ENCODE measurements around the gene UNC45A.
"Not testable (repeated sequence)": the region's sequence is repeated elsewhere in the genome, so short reads cannot be mapped to it uniquely, and the experiment has no call there.

The UNC45A gene

DNA sequence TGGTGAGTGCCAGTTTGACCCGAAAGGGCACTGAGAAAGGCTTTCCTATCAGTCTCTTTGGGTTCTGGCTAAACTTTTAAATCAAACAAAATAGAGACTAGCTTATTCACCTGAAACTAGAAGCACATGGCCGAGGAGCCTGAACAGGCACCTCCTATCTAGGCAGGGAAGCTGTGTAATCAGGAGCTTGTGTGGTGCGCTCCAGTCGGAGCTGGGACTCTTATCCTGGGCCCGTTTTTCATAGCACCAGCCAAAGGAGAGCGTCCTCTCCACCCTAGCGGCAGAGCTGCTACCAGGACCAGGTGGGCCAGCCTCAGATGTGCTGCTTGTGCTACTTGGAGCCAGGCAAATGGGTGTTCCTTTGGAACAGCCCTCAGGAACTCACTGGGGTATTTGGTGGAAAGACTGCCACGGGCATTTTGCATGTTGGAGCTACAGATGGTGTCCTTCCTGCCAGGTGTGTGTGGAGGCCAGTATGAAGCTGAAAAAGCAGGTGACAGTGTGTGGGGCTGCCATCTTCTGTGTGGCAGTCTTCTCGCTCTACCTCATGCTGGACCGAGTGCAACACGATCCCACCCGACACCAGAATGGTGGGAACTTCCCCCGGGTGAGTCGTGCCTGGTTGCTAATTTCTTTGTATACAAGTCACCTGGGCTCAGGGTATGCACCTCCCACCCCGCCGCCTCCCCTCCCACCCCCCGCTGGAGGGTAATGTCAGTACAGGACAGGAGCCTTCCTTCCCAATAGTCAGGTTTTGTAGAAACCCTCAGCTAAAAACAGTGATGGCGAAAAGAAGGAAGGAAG, 31.1 kb upstream of the UNC45A start:
- peak; percentile 75 for DNase-seq

DNA sequence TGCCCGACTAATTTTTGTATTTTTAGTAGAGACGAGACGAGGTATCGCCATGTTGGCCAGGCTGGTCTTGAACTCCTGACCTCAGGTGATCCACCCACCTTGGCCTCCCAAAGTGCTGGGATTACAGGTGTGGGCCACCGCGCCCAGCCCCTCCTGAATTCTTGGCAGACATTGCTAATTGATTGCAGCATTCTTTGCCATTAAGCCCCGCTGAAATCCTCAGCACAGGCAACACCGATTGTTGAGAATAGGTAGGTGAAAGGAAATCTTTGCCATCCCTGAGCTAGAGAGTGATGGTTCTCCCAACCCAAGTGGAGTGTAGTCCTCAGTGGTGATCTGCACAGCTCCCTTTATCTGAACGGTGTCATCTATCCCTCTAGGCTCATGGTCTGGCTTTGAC, 30.3 kb upstream of the UNC45A start:
- no peak for DNase-seq

DNA sequence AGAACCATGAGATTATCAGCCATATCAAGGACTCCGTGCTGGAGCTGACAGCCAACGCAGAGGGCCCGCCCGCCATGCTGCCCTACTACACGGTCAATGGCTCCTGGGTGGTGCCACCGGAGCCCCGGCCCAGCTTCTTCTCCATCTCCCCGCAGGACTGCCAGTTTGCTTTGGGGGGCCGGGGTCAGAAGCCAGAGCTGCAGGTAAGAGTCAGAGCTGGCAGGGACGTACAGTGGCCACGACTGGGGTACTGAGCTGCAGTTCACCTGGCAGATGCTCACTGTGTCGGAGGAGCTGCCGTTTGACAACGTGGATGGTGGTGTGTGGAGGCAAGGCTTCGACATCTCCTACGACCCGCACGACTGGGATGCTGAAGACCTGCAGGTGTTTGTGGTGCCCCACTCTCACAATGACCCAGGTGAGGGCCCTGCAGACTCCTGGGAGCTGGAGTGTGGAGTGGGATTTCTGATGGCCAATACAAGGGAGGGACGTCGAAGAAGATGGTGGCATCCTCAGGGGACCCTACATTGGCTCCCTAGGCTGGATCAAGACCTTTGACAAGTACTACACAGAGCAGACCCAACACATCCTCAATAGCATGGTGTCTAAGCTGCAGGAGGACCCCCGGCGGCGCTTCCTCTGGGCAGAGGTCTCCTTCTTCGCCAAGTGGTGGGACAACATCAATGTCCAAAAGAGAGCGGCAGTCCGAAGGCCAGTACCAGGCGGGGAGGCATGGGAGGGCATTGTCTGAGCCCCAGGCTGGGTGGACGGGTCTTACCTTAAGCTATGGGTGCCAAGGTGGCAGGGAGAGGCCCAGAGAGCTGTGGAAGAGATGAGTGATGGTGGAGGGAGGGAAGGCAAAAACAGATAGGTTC, 29.5 kb upstream of the UNC45A start:
- DNase-seq, result no peak

DNA sequence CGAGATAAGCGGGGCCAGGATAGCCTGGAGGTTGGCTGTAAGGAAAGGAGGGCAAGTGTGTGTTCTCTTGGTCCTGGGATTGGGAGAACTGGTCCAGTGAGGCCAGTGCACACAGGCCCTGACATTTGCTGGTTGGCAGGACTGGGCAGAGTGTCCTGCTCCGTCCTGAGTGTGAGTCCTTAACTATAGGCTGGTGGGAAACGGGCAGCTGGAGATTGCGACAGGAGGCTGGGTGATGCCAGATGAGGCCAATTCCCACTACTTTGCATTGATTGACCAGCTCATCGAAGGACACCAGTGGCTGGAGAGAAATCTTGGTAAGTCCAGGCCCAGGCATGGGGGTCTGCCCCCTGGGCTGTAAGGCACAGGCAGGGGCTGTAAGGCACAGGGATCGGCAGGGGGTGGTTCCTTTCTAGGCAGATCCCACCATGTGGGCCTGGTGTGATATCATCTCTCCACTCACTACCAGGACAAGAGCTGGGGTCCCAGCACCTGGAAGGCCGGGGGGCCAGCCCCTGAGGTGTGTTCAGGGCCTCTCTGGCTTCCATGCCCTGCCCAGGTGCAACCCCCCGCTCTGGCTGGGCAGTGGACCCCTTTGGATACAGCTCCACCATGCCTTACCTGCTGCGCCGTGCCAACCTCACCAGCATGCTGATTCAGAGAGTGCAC, 28.8 kb upstream of the UNC45A start:
- DNase-seq, result no peak

DNA sequence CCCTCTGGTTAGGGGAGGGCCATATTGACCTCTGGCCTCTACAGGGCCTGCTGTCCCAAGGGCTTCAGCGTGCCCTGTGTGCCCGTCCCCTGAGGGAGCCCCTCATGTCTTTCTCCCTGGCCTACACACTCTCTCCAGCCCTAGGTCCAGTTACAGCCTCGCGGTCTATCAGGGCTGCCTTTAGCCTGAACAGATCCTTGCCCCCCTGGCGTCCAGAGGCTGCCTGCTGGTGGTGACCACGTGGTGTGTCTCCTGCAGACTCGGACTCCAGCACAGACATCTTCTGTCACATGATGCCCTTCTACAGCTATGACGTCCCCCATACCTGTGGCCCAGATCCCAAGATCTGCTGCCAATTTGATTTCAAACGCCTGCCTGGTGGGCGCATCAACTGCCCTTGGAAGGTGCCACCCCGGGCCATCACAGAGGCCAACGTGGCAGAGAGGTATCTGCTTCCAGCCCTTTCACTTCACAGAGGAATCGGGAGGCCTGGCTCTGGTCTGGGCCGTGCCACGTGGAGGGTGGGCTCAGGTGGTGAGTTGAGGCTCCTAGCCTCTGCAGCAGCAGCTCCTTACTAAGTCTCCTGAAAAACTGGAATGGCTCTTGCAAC, 27.9 kb upstream of the UNC45A start:
- no peak for DNase-seq

DNA sequence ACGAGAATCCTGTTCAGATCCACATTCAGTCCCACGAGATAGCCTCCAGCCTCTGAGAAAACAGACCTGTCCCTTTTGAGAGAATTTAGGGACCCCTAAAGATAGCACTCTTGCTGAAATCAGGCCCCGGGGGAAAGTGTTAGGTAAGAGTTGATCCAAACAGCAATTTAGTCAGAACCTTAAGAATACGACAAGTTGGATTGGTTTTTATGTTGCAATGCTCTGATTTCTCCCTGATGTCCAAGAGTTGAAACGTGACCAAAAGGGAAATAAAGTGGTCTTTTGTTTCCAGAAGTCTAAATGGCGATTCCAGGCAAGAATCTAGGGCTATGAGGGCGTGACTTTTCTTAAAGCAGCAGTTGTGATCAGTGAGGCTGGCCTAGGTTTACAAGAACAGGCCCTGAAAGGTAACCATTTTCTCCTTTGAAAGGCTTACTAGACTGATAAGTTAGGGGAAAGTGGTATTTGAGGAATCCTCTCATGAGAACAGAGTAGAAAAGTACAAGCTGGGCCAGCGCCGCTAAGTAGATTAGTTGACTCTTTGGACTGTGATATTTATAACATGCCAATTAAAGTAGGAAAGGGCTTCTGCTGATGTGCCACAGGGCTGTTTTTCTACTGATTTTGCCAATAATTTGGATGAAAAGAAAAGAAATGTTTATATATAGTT, 27.1 kb upstream of the UNC45A start:
- DNase-seq, result no peak

DNA sequence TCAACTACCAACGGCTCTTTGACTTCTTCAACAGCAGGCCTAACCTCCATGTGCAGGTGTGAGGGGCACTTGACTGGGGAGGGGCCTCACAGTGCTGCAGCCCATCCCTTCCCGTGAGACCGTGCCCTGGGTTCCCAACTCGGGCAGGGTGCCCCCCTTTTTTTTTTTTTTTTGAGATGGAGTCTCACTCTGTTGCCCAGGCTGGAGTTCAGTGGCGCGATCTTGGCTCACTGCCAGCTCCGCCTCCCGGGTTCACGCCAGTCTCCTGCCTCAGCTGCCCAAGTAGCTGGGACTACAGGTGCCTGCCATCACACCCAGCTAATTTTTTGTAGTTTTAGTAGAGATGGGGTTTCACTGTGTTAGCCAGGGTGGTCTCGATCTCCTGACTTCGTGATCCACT, 25.6 kb upstream of the UNC45A start:
- DNase-seq, result not testable (repeated sequence)

DNA sequence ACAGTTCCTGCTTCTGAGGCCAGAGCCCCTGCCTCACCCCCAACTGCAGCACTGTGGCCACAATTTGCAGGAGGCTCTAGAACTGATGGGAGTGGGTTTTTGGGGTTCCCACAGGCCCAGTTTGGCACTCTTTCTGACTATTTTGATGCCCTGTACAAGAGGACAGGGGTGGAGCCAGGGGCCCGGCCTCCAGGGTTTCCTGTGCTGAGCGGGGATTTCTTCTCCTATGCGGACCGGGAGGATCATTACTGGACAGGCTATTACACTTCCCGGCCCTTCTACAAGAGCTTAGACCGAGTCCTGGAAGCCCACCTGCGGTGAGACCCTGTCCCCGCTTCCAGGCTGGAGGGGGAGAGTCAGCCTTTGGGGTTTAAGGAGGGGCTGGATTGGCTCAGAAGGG, 25.1 kb upstream of the UNC45A start:
- DNase-seq, result no peak

DNA sequence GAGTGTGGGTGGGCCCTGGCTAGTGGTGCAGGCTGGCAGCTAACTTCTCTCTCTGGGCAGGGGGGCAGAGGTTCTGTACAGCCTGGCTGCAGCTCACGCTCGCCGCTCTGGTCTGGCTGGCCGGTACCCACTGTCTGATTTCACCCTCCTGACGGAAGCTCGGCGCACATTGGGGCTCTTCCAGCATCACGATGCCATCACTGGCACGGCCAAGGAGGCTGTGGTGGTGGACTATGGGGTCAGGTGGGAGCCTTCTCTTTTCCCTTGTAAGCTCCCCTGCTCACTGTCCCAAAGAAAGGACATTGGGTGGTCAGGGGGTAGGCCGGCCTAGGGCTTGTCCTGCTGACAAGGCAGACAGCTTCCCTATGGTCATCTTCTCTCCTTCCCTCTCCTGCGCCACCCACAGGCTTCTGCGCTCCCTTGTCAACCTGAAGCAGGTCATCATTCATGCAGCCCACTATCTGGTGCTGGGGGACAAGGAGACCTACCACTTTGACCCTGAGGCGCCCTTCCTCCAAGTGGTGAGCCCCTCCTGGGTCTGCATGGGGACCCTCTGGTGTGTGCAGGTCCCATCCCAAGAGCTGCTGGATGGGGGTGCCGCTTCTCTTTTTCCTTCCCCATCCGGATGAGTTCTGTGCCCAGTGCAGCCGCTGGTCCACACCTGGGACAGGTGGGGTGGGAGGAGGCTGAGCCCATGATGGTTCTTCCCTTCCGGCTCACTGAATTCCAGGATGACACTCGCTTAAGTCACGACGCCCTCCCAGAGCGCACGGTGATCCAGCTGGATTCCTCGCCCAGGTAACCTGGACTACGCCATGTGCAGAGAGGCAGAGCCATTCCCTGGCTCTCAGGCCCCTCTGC, 24.4 kb upstream of the UNC45A start:
- no peak for DNase-seq

DNA sequence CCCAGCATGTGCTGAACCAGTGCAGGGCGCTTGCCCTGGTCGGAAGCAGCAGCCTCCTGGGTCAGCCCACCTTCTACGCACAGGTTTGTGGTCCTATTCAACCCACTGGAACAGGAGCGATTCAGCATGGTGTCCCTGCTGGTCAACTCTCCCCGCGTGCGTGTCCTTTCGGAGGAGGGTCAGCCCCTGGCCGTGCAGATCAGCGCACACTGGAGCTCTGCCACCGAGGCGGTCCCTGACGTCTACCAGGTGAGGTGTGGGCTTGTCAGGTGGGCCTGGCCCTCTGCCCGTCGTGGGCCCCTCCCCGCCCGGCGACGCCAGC, 23.8 kb upstream of the UNC45A start:
- no peak for DNase-seq

DNA sequence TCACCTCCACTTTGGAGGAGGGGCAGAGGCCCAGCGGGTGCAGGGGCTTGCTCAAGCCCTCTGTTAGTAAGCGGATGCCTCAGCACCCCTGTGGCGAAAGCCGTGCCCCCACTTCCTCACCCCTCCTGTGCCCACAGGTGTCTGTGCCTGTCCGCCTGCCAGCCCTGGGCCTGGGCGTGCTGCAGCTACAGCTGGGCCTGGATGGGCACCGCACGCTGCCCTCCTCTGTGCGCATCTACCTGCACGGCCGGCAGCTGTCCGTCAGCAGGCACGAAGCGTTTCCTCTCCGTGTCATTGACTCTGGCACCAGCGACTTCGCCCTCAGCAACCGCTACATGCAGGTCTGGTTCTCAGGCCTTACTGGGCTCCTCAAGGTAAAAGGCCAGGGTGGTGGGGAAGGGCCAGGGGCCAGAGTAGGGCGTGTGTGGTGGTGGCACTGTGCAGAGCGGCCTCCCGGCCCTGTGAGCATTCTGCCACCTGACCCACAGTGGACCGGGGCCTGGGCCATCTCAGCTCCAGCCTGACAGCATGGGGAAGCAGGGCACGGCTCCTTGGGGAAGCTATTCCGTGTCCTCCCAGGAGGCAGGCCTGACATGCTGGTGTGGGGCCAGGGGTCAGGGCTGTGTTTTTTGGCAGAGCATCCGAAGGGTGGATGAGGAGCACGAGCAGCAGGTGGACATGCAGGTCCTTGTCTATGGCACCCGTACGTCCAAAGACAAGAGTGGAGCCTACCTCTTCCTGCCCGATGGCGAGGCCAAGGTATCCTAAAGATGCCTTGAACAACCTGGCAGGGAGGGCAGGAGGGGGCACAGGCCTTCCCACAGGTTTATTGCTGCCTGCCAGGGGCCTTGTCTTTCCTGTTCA, 22.9 kb upstream of the UNC45A start:
- DNase-seq, result no peak

DNA sequence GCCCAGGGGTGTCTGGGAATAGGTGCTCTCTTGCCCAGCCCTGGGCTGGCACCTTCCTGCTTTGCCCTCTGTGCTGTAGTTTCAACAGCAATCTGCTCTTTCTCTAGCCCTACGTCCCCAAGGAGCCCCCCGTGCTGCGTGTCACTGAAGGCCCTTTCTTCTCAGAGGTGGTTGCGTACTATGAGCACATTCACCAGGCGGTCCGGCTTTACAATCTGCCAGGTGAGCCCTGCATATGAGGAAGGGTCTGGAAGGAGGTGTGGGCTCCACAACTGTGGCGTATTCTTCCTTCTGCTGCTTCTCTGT, 22.4 kb upstream of the UNC45A start:
- no peak for DNase-seq

DNA sequence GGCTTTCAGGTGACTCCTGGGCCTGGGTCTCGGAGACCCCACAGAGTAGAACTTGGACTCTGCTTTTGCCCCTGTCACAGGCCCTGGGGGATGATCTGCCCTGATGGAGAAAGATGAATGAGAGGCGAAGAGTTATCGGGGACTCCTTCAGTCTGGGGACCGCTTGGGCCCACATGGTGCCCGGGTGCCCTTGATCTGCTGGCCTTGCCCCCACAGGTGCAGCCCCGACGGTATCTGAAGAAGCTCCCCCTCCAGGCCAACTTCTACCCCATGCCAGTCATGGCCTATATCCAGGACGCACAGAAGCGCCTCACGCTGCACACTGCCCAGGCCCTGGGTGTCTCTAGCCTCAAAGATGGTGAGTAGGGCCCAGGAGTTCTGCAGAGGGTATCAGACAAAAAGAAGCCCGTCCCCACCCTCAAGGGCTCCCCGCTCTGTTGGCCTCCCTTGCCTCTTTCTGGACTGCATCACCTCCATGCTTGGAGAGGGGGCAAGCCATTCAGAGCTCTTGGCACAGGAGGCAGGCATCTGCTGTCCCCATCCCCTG, 21.6 kb upstream of the UNC45A start:
- DNase-seq, result no peak

DNA sequence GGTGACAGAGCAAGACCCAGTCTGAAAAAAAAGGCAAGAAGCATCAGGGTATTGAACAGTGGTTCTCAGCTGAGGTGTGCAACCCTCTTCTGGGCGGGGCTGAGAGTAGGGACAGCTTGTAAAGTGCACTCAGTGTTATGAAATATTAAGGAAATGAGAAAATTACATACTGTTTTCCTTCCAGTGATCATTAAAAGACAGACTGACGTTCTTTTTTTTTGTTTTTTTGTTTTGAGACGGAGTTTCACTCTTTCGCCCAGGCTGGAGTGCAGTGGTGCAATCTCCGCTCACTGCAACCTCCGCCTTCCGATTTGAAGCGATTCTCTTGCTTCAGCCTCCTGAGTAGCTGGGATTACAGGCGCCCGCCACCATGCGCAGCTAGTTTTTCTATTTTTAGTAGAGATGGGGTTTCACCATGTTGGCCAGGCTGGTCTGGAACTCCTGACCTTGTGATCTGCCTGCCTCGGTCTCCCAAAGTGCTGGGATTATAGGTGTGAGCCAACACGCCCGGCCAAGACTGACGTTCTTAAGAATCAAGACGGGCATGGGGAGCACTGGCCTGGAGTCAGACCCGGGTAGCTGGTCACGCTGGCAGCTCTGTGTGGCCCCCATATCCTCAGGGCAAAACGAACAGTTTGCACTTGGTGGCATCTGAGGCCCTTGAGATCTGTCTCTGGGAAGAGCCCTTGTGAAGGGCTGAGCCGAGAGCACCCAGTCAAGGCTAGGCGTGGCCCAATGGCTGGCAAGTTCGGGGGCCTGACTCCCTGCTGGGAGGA, 20.6 kb upstream of the UNC45A start:
- no peak for DNase-seq

DNA sequence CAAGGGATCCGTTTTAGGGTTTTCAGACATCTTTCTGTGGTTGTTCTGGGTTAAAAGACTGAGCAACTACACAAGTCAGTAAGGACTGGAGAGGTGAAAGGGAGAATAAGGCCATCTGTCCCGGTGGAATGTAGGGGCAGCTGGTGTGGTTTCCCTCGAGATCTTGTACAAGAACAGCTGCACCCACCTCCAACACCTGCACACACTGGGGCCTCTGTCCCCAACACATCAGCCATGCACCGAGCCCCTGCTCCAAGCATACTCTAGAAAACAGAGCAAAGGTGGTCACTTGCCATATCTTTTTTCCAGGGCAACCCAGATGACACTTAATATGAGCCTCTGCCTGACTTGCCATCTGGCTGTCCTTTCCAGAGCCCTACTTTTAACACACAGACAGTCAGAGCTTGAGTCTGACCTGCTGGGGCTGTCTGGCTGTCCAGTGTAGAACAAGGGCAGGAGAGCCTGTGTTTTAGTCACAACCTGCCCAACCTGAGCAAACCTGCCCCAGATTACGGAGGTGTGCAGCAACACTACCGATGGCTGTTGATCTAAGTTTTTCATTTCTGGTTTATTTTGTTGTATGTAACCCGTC, 19.8 kb upstream of the UNC45A start:
- no peak for DNase-seq

DNA sequence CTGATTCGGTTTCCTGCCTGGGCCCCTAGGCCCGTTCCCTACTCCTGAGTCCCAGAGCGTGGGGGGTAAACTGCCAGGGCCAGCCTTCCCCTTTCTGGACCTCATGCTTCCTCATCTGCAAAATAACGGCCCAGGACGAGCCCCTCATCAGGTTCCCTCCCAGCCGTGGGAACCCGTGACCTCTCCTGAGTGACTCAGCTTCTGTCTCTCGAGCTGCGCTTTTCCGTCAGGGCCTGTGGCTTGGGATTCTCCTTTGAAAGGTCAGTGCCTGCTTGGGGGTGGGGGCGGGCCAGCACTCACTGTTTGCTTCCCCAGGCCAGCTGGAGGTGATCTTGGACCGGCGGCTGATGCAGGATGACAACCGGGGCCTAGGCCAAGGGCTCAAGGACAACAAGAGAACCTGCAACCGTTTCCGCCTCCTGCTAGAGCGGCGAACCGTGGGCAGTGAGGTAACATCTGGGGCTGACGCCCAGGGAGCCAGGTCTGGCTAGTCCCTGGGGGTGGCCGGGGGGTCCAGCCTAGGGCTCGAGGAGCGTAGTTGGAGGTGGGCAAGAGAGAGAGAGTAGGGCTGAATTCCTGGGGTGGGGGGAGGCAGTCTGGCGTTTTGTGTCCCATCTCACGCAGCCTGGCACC, 19.2 kb upstream of the UNC45A start:
- DNase-seq, result no peak

DNA sequence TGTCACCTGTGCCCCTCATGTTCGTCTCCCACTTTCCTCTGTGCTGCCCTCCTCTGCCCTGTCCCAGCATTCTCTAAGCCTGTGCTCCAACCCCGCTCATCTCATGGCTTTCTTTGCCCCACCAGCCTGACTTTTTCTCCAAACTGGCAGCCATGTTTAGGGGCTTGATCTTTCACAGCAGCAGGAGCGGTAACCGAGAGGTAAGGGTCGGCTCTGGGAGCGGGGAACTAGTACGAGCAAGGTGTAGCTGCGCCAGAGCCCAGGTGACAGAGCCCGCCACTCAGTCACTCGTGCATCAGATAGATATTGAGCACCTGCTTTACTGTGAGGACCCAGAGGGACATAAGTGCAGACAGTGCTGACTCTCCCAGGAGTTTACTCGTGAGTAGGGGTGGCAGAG, 18.6 kb upstream of the UNC45A start:
- DNase-seq, result no peak

DNA sequence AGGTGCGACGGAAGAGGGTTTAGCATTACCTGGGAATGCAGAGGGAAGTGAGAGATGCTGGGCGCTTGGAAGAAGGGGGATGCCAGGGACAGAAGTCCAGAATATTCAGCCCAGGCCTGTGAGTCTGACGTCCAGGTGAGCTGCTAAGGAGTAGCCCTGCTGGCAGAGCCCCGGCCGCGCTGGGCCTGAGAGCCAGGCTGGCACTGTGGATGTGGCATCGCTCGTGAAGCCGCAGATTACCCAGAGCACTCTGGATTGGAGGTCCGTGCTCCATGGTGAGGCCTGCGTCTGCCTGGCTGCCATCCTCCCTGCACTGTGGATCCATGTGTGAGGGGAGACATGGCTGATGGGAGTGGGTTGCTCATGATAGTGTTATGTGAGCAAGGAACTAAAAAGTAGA, 17.5 kb upstream of the UNC45A start:
- DNase-seq, result no peak
